Renal cortical epithelial cell (primary cell): ENCODE data around the gene COMT. TPM values are rescaled to one million over a fixed set of nuclear protein-coding genes. Genes with fewer than 3 reads are reported as not detected.

Experiments
- DNase-seq: peaks from one replicate; pipeline ENCODE4 v3.0.0-alpha.2; 2011; ENCODE audit warnings: low read depth
- total RNA-seq: library from RNA; depleted of rRNA; stranded (reverse); fragments of >200 nt; gene quantifications from 2 replicates; pipeline ENCODE4 v1.2.3, GENCODE V29; 2014

The COMT gene
- total RNA-seq, 1 donor from 2014 or later = 480 TPM

GRCh38 chr22:19969141-19969928 lies 27.8 kb downstream of the COMT start:
- DNase-seq = no peak

GRCh38 chr22:19970031-19970478 lies 28.5 kb downstream of the COMT start:
- no peak for DNase-seq

- DNase-seq = peak; percentile 22
Observed at GRCh38 chr22:19970479-19971275, 29.1 kb downstream of the COMT start.

GRCh38 chr22:19971276-19972124 lies 29.9 kb downstream of the COMT start:
- no peak for DNase-seq

GRCh38 chr22:19972251-19972650 lies 30.7 kb downstream of the COMT start:
- DNase-seq = no peak

GRCh38 chr22:19972652-19973550 lies 31.3 kb downstream of the COMT start:
- no peak for DNase-seq

- DNase-seq = no peak
Observed at GRCh38 chr22:19973551-19974267, 32.1 kb downstream of the COMT start.

GRCh38 chr22:19974268-19974861 lies 32.8 kb downstream of the COMT start:
- DNase-seq = peak; percentile 21

- peak; percentile 3 for DNase-seq
Observed at GRCh38 chr22:19974935-19975706, 33.5 kb downstream of the COMT start.

- no peak for DNase-seq
Observed at GRCh38 chr22:19975707-19976035, 34.1 kb downstream of the COMT start.

- no peak for DNase-seq
Observed at GRCh38 chr22:19976671-19977070, 35.1 kb downstream of the COMT start.

- no peak for DNase-seq
Observed at GRCh38 chr22:19977296-19978243, 36.0 kb downstream of the COMT start.

GRCh38 chr22:19978748-19979147 lies 37.2 kb downstream of the COMT start:
- DNase-seq = no peak

GRCh38 chr22:19979712-19980493 lies 38.3 kb downstream of the COMT start:
- DNase-seq = no peak

GRCh38 chr22:19980766-19981165 lies 39.2 kb downstream of the COMT start:
- no peak for DNase-seq

- DNase-seq = no peak
Observed at GRCh38 chr22:19981171-19981960, 39.8 kb downstream of the COMT start.
